SW 1271 (cell line): Measurements from ENCODE around the gene CDC26.
A peak's percentile ranks its signal among the peaks of the same experiment; 100 is the strongest.
"Not testable (repeated sequence)": the region's sequence is repeated elsewhere in the genome, so short reads cannot be mapped to it uniquely, and the experiment has no call there.

ENCODE experiments used
- DNase-seq, 2 experiments: peaks; one replicate each; lab custom pipeline; 2025; lab: John Stamatoyannopoulos, UW

The CDC26 gene

DNA sequence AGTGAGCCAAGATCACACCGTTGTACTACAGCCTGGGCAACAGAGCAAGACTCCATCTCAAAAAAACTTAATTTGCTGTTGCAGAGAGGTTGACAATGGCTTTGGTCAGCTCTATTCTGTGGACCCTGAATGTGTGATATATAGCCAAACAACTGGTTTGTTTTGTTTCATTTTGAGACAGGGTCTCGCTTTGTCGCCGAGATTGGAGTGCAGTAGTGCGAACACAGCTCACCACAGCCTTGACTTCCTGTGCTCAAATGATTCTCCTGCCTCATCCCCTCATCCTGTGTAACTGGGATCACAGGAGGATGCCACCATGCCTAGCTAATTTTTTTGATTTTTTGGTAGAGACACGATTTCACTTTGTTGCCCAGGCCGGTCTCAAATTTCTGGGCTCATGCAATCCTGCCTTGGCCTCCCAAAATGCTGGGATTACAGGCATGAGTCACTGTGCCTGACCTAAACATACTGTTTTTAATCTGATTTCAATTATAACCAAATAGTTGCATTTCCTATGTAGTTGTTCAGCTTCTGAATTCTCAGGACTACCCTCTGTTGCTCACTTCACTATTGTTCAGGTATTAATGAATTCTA, 18.0 kb upstream of the CDC26 start:
- no peak for DNase-seq

DNA sequence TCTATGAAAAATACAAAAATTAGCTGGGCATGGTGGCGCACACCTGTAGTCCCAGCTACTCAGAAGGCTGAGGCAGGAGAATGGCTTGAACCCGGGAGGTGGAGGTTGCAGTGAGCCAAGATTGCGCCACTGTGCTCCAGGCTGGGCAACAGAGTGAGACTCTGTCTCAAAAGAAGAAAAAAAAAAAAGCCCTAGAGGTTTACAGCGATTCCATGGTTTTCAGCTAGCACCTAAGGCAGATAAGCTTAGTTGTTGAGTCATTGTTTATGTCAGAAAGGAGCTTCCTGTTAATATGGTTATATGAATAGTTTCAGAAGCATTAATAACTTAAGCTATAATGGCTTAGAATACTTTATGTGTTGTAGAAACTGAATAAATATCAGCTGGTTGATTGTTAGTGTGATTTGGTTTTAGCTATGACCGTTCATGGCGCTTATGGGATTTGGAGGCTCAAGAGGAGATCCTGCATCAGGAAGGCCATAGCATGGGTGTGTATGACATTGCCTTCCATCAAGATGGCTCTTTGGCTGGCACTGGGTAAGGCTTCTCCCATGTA, 14.8 kb upstream of the CDC26 start:
- no peak for DNase-seq

DNA sequence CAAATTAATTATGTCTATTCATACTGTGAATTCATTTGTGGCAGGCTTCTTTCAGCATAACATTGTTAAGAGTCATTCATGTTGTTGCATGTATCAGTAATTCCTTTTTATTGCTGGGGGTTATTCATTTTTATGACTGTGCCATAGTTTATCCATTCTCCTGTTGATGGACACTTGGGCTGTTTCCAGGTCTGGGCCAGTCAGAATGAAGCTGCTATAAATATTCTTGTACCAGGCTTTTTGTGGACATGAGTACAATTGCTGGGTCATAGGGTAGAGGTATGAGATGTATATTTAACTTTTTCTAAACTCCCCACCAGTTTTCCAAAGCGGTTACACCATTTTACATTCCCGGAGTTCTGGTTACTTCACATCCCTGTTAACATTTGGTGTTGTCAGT, 13.7 kb upstream of the CDC26 start:
- no peak for DNase-seq

DNA sequence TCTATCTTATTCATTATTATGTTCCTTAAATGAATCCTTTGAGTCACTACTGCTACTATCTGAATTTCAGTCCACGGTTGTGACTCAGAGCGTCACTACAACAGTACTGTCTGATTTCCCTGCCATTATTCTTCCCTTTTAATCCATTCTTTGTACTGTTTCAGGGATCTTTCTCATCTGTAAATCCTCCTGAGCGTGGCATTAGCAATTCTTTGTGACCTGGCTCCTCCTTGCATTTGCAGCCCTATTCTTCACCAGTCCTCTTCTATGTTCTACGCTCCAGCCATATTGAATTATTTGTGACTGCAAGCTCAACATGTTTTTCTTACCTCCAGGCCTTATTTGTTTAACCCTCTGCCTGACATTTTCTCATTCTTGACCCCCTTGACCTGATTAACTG, 6.0 kb upstream of the CDC26 start:
- no peak for DNase-seq

DNA sequence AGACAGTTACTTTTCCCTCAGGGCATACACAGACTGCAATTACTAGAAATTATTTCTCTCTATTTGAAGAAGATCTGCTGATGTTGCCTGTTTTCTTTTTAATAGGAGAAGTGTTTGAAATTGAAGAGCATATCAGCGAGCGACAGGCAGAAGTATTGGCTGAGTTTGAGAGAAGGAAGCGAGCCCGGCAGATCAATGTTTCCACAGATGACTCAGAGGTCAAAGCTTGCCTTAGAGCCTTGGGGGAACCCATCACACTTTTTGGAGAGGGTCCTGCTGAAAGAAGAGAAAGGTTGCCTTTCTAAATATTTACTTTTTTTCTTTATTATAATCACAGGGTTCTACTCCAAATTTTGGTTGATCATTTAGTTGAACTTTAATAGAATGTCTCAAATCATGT, 3.5 kb upstream of the CDC26 start:
- no peak for DNase-seq

DNA sequence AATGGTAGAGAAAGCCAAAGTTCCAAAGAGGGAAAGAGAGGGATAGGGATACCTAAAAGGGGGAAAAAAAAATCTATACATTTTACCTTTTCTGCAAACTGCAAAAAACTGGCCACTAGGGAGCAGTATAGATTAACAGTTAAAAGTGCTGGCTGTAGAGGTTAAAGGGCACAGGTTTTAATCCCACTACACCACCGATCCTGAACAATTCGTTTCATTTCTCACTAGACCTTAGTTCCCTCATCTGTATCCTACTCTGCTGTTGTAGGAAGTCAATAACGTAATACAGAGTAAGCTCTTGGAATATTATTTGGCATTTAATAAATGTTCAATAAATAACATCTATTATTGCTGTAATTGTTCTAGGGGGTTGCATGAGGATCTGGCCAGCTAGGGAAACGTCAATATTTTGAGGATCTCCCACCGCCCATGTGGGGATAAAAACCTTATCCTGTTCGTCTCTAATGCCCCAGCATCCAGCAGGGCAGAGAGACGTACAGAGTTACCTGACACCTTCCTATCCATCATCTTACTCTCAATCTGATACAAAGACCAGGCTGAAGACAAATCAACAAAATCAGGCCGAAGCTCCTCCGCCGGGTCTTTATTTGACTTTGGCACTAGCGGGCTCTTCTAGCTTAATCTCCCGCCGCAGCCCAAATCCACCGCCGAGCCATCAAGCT, 757 bp downstream of the CDC26 start:
- peak; percentile 36 to 76 for DNase-seq

DNA sequence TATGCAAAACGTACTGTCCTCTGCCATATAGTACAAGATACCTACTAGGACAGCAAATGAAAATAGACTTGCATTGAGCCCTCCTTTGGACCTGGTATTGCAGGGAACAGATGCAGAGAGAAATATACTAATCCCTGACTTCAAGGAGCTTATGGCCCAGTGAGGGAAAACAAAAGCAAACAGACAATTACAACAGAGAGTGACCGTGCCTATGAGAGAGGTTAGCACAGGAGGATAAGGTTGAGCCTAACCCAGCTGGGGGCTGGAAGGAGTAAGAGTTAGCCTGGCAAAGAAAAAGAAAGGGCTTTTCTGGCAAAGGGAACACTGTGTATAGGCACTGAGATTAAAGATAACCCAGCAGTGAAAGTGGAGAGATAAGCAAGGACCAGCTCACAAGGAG, 5.5 kb downstream of the CDC26 start:
- DNase-seq, result no peak

DNA sequence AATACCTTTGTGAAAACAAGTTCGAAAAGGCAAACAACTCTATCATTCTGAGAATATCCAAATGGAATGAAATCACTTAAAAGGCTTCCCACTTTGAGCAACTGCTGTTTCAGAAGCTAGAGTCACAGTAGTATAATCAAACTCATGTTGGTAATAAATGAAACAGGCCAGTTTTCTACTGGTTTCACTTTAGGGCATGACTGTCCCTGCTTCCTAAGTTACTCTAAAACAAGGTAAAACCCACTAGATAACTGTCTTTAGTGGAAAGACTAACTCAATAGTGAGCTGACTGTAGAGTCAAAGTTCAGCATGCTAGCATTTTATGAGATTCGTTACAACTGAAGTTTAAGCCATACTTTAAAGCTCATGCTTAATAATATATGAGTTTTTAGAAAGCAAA, 6.0 kb downstream of the CDC26 start:
- DNase-seq, result no peak

DNA sequence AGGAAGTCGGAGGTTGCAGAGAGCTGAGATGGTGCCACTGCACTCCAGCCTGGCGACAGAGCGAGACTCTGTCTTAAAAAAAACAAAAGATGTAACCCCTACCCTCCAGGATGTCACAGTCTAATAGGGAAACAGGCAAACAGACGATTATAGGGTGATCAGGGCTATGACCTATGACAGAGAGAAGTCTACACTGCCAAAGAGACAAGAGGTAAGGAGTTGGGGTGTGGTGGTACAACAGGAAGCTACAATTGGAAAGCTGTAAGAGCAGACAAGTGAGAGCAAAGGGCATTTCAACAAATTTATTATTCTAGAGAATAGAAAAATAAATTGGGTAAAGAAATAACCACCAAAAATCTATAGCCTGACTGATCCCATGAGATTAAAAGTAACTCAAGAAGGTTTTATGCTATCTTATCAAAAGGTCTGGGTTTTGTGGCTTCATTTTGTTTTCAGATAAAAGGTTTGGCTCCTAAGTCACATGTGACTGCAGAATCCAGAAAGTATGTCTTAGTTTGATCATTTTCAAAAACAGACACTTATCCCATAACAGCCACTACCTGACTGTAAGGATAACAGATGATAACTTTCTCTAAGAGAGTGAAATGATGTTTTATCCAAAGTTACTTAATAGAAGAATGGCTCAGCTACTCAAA, 7.3 kb downstream of the CDC26 start:
- DNase-seq, result no peak

DNA sequence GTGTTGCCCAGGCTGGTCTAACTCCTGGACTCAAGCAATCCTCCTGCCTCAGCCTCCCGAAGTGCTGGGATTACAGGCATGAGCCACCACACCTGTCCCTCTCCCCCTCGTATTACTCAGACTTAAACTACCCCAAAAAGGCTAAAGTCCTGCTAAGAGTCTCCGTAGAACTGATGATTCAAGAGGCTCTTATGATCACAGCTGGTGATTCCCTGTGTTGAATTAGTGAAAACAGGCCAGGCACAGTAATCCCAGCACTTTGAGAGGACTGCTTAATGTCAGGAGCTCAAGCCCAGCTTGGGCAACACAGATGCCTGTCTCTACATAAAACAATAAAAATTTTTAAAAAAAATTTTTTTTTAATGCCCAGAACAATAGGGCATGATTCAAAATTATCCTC, 9.2 kb downstream of the CDC26 start:
- no peak for DNase-seq

DNA sequence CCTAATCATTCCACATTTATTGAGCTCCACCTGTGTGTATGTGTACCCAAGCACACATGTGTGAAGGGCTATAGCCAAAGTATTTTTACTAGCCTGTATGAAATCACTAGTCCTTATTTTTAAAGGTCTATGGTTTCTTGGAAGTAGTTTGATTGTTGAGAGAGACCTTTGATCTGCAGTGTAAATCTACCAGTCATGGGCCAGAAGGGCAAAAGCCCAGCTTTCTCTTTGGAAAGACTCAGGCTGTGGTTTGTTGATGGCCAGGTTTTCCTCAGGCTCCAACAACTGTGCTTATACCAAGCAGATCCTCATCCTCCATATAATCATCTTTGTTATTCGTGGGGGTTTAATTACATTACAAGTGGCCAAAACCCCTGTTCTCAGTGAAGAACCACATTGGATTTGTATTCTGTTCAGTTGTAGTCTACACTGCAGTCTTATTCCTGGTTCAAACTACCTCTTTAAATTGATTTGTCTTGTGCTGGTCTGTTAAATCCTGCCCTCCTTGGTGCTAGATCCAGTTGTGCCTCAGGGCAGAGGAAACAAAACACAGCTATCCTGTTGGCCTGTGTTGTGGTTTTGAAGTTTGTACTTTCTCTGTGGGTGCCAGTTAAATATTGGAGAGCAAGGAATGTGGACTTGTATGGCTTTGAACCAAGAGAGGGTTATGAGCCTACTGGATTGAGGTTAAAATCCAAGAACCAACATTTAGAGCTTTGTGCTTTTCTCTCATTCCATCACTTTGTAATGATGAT, 13.3 kb downstream of the CDC26 start:
- no peak for DNase-seq

DNA sequence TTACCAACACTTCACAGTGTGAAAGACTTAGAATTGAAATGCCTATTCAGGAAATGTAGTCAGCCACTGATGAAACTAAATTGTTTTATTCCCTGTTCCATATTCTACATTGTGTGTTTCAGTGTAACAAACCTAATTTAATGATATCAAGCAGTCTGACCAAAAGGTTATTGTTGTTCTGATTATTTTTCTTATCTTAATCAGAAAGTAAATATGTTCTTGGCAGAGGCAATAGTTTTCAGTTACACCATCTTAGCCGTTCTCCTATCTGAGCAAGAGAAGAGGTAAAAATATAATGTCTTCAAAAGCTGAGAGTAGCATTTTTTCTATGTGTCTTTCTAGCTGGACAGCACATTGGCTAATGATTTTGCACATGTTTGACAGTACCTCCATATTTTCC, 17.1 kb downstream of the CDC26 start:
- DNase-seq, result no peak

DNA sequence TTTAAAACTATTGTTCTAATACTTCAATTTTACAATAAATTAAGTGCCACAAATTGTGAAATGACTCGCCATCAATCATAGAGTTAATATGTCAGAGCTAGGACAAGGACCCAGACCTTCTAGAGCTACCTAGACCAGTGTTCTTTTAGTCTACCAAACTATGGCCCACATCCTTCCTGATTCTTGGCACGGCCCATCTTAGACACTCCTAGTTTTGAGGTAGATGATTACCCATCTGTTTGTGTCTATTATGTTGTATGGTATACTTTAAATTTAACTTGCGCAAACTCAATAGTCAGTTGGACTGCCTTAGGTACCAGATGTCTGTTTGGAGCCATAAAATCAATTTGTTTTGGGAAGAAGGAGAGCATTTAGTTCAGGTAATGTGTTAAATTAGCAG, 17.5 kb downstream of the CDC26 start:
- DNase-seq, result no peak

DNA sequence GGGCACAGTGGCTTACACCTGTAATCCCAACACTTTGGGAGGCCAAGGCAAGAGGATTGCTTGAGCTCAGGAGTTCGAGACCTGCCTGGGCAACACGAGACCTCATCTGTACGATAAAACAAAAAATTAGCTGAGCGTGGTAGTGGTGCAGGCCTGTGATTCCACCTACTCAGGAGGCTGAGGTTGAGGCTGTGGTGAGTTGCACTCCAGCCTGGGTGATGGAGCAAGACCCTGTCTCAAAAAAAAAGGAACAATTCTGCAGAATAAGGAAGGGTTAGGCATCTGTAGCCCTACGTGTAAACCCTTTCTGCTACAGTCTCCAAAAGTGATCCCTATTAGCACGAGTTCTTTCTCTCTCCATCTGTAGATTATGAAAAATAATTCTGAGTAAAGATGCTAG, 19.9 kb downstream of the CDC26 start:
- DNase-seq, result no peak

DNA sequence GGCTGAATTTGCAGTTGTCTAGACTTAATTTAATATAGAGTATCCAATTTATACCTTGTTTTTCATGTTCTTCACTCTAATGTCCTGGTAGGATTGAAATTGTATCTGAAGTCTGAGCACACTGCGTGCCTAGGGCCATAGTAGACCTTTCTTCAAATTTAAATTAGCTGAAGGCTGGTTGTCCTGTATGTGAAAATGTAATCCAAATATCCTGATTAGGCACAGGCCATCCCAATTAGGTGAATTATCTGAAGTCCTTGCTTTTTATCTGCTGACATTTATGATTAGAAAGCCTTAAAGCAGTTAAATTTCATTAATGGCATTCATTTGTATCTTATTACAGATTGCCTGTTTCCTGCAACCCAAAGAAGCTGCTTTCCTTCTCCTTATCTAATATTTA, 20.4 kb downstream of the CDC26 start:
- DNase-seq, result no peak

DNA sequence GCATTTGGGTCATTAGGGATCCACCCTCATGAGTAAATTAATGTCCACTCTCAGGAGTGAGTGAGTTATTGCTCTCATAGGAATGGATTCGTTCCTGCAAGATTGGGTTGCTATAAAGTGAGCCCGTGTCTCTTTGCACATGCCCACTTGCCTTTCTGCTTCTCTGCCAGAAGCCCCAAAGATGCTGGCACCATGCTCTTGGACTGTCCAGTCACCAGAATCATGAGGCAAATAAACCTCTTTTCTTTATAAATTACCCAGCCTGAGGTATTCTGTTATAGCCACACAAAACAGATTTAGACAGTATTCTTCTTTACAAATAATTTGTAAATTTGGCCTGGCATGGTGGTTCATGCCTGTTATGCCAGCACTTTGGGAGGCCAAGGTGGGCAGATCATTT, 24.6 kb downstream of the CDC26 start:
- no peak for DNase-seq

DNA sequence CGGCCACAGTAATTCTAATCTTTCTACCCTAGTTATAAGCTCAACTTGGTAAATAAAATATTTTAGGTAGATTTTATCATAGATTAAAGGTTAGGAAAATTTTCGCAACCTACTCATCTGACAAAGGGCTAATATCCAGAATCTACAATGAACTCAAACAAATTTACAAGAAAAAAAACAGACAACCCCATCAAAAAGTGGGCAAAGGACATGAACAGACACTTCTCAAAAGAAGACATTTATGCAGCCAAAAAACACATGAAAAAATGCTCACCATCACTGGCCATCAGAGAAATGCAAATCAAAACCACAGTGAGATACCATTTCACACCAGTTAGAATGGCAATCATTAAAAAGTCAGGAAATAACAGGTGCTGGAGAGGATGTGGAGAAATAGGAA, 25.7 kb downstream of the CDC26 start:
- DNase-seq, result not testable (repeated sequence)

DNA sequence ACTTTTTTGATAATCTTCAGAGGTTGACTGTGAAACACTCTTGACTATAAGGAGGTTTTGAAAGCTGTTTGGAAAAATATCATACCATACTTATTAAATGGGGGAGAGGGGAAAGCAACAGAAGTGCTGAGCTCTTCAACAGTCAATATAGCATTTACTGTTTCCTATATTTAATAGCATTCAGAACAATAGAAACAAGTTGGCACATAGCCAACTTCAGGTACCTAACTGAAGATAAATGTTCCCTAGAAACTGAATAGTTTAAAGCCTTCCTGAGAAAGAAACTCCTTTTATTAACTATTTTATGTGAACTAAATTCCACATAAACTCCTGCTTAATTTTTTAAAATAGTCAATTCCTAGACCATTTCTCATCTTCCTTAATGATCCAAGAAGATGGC, 27.7 kb downstream of the CDC26 start:
- DNase-seq, result no peak

DNA sequence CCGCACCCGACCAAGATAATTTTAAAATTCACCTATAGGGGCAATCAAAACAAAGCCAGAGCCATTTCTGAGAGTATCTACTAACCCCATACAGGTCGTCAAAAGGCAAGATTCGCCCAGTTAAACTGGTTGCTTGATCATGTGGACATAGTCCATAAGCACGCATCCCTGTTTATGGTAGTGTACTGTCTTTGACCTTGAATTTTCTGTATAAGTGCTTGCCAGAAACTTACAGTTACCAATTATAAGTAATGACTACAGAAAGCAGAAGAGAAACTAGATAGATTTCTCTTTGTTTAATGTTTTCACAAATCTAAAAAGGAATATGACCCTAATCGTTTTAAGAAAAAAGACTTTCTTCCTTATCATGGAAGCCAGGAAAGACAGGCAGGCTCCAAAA, 28.4 kb downstream of the CDC26 start:
- no peak for DNase-seq

DNA sequence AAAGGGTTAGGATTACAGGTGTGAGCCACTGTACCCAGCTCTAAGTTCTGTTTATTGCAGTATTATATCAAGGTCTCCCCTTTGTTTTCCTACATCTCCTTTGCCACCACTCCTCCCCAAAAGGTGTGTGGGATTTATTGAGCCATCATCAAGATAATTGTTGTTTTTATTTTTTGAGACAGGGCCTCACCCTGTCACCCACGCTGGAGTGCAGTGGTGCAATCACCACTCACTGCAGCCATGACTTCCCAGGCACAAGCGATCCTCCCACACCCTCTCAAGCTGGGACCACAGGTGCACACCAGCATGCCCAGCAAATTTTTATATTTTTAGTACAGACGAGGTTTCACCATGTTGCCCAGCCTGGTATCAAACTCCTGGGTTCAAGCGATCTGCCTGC, 29.5 kb downstream of the CDC26 start:
- no peak for DNase-seq

DNA sequence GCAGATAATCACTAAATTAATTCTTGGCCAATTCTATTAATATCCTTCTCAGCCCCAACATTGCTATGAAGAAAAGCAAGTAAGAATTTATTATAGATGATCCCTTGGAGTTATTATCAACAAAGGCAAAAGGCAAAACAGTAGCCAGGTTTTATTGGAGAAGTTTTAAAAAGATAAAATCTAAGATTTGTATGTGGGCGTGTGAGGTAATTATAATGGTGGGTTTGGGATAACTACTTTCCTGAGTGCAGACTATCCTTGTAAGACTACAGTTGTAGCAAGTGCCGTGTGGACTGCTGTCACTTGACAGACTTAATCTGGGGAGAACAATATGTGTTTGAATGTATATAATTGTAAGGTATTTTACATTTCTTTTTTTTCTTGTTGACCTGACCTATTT, 30.8 kb downstream of the CDC26 start:
- DNase-seq, result no peak

DNA sequence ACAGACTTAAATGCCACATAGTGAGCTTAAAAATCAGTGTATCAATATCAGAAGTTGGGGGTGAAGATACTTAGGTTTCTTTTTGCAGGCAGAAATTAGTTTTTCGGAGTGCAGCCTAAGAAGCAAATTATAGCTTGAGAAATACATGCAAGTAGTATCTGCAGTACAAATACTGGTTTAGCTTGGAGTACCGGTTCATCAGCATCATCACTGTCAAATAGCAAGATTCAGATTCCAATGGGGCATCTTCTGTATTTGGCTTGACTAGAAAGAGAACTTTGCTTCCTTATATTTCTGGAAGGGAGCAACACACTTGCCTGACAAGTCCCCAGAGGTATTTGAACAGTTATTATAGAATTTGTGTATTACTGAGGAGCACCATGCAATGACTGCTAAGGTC, 34.2 kb downstream of the CDC26 start:
- no peak for DNase-seq

DNA sequence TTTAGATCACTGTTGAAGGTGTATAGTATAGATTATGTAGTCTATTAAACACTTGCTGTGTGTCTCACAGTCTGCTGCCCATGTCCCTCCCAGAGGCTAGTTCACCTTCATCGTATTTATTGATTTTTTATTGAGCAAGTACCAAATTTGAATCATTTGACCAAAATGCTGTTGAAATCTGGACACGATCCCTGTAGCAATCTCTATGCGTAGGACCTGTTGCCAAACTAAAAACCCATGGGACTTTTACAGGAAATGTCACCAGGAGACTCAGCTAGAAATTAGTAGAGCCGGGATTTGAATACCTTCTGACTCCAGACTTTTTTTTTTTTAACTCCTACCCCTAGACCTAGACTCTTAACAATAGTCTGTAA, 36.5 kb downstream of the CDC26 start:
- DNase-seq, result no peak
